Activated naive CD4-positive, alpha-beta T cell treated with anti-CD3 and anti-CD28 coated beads, Interleukin-2, amount 10 ng/mL, durations not matched to agents 7 days and 5 days (primary cell): ENCODE measurements around the gene RGS7.

Source experiments
- CTCF ChIA-PET: fragments of 350-600 bp; sonication (Branson Sonifier 250); formaldehyde crosslinking; loops from one replicate; lab custom pipeline; 2021; ENCODE audit warnings: antibody characterized with exemption; lab: Charles Lee
- DNase-seq: peaks from one replicate; pipeline ENCODE4 v3.0.0-alpha.2; 2020
- H3K27ac Mint-ChIP-seq: one replicate; pipeline ENCODE4 v1.8.0; 2021; ENCODE audit warnings: mild to moderate bottlenecking, moderate library complexity, mixed read lengths
- H3K27me3 Mint-ChIP-seq: one replicate; pipeline ENCODE4 v1.8.0; 2021; ENCODE audit warnings: mild to moderate bottlenecking, mixed read lengths
- H3K36me3 Mint-ChIP-seq: one replicate; pipeline ENCODE4 v1.8.0; 2021; ENCODE audit warnings: mixed read lengths
- H3K4me1 Mint-ChIP-seq: one replicate; pipeline ENCODE4 v1.8.0; 2021; ENCODE audit warnings: mixed read lengths
- H3K4me3 Mint-ChIP-seq: one replicate; pipeline ENCODE4 v1.8.0; 2021; ENCODE audit warnings: mild to moderate bottlenecking, moderate library complexity, mixed read lengths
- H3K9me3 Mint-ChIP-seq: one replicate; pipeline ENCODE4 v1.8.0; 2021; ENCODE audit warnings: mixed read lengths

Gene RGS7

DNA sequence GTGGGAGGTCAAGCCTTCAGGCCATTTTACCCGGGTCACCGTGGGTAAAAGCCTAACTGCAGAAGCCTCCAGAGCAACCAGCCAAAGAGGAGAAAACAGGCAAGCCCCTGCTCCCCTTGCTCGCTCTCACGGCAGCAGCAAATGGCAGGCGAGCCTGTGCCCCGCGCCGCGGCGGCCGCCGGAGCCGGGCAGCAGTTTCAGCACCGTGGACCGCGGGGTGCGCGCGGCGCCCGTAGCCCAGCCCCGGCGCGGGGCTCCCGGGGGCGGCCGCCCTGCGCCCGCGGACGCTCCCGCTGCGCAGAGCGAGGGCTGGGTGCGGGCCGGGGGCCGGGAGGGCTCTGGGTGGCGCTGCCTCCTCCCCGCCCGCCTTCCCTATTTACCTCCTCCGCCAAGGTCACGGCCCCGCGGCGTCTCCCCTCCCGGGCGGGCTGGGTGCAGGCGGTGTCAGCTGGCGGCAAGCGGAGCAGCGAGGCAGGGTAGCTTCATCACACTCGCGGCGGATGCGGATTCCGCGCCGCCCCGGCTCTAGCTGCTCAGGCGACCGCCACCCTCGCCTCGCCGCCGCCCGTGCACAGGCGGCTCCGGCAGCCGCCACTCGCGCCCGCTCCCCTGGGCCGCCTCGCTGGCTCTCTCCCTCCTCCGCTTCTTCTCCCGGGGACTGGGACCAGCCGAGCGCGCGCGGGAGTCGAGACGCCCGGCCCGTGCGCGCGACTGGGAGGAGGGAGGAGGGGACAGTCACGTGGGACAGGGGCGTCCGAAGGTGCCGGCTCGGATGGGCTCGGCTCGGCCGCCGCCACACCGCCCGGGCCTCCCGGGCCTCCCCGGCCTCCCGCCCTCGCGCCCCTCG lies at the start of gene RGS7:
Gene RGS7 (minus strand): TSS at position 687 of the 847 bp plus-strand sequence.
- Mint-ChIP-seq H3K4me3 (peak within 1 kb of the TSS; percentile 39), H3K9me3 (no peaks in the 10 kb centered on the region), H3K27me3 (peaks cover 45% of the 10 kb centered on the region), H3K36me3 (no peaks in the 10 kb centered on the region), H3K27ac (no peak within 1 kb of the TSS), H3K4me1 (peaks cover 6% of the 10 kb centered on the region)
- DNase-seq: peak; percentile 31
- CTCF ChIA-PET: no interaction called here

DNA sequence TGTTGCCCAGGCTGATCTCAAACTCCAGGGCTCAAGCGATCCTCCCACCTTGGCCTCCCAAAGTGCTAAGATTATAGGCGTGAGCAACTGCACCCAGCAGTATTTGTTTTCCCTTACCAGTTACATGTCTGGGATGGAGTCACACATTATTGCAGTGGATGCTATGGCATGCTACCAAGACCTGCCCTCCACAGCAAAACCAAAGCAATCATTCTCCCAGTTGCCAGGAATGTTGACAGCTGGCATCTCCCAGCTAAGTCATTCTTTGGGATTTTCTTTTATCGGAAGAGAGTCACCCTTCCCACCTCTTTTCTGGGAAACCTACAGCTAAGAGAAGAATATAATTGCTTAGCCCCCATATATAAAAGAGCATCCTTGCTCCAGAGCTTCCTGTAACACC lies 49.4 kb upstream of the RGS7 start:
- no peak overlapping the region for H3K4me3 Mint-ChIP-seq
- CTCF ChIA-PET: no interaction called here

DNA sequence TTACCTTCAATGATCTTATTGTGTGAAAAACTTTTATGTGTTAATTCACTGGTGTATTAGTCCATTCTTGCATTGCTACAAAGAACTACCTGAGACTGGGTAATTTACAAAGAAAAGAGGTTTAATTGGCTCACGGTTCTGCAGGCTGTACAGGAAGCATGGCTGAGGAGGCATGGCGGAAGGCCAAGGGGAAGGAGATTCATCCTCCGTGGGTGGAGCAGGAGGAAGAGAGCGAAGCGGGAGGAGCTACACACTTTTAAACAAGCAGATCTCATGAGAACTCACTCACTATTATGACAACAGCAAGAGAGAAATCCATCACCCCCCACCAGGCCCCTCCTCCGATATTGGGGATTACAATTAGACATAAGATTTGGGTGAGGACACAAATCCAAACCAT lies 44.2 kb upstream of the RGS7 start:
- Mint-ChIP-seq H3K4me1 (no peaks in the 10 kb centered on the region), H3K4me3 (no peak overlapping the region), H3K36me3 (no peaks in the 10 kb centered on the region), H3K27me3 (no peaks in the 10 kb centered on the region), H3K9me3 (no peaks in the 10 kb centered on the region), H3K27ac (no peak overlapping the region)
- CTCF ChIA-PET: no interaction called here
- no peak for DNase-seq

More for the DNA sequence above, 49.4 kb upstream of the RGS7 start:
- Mint-ChIP-seq H3K4me1 (no peaks in the 10 kb centered on the region), H3K27me3 (no peaks in the 10 kb centered on the region), H3K36me3 (no peaks in the 10 kb centered on the region), H3K27ac (no peak overlapping the region), H3K9me3 (no peaks in the 10 kb centered on the region)
- no peak for DNase-seq

DNA sequence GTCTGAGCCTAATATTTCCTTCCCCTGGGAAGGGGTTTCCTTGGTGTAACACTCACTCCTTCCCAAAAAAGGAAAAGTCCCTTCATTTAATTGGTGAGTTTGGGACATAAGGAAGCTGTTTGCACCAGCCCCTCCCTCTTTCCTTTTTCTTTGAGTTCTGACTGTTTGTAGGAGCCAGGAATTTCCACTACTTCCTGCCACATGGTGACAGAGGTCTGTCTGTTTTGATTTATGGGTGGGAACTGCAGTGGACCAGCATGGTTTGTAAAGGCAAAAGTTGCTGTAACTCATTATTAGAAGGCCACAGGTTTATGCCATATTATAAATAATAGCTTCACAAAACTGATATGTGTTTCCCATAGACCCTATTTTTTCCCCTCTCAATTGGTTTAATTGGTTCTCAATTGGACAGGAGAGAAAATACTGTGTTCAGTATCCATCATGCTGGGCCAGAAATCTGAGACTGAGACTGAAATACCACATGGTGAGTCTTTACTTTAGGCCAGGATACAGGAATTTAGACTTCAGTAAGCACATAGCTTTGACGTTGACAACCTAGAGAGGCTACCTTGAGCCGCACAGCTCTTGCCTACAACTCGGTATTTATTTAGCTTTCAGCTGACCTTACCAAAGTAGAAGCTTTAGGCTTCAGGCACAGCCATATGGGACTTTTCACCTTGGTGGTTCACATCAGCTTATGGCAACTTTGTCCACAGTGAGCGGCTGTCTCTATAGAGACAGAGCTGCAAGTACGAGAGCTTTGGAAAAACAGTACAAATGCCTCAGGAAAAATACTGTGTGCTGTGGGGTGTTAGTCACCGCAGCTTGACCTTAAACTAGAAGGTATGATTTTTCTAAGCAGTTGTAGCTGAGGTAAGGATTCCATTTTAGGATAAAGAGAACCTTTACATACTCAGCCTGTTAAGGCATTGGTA lies 40.0 kb upstream of the RGS7 start:
- no peaks in the 10 kb centered on the region for H3K36me3 Mint-ChIP-seq
- no peak overlapping the region for H3K27ac Mint-ChIP-seq
- no peaks in the 10 kb centered on the region for H3K9me3 Mint-ChIP-seq
- no peaks in the 10 kb centered on the region for H3K27me3 Mint-ChIP-seq
- CTCF ChIA-PET: no interaction called here
- H3K4me1 Mint-ChIP-seq: no peaks in the 10 kb centered on the region
- H3K4me3 Mint-ChIP-seq: no peak overlapping the region
- DNase-seq: no peak

DNA sequence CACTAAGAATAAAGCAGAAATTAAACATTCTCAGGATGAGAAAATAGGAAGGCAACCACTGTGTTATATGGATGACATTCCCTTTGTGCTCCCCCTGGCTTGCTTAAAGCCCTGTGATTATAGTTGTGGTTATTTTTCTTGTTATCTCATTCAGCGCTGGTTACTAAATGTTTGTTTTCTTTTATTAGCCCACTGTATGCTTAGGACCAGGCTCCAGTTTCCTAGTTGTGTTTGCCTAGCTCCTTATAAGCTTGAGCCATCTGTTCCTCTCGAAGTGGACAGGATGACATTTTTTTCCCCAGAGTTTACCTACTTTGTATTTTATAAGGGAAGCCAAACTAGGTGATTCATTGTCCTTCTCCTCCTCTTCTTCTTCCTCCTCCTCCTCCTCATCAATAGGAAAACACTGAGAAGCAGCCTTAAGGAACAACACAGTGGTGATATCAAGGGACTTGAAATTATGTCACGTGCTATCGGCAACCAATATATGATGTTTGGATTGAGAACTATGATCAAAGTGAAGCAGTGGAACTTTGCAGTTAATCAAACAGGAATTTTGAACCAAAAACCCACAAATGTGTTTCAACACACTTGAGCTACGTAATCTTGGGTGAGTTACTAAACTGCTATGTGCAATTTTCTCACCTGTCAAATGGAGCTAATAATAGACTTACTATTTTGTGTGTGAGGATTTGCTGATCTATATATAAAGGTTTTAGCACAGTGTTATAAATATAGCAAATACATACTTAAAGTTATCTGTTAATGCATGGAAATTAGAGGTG lies 35.1 kb upstream of the RGS7 start:
- CTCF ChIA-PET: no interaction called here
- H3K27me3 Mint-ChIP-seq: no peaks in the 10 kb centered on the region
- H3K4me1 Mint-ChIP-seq: no peaks in the 10 kb centered on the region
- H3K27ac Mint-ChIP-seq: no peak overlapping the region
- H3K4me3 Mint-ChIP-seq: no peak overlapping the region
- no peaks in the 10 kb centered on the region for H3K36me3 Mint-ChIP-seq
- H3K9me3 Mint-ChIP-seq: no peaks in the 10 kb centered on the region
- no peak for DNase-seq

DNA sequence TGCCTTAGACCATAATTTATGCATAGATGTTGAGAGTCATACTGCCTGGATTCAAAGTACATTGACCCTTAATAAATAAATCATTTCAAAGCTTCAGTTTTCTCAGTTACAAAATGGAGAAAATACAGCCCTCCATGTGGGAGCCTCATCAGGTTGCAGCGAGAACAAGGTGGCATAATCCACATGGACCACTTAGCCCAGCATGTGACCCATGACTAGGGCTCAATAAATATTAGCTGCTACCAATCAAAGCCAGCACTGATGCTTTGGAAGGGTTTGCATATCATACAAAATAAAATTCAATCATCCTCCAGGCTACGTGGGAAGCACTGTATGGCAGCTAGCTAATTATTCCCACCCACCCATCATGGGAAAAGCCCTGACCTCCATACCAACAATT lies 33.5 kb upstream of the RGS7 start:
- H3K36me3 Mint-ChIP-seq: no peaks in the 10 kb centered on the region
- DNase-seq: no peak
- no peaks in the 10 kb centered on the region for H3K9me3 Mint-ChIP-seq
- CTCF ChIA-PET: no interaction called here
- no peaks in the 10 kb centered on the region for H3K27me3 Mint-ChIP-seq
- no peaks in the 10 kb centered on the region for H3K4me1 Mint-ChIP-seq
- H3K27ac Mint-ChIP-seq: no peak overlapping the region
- H3K4me3 Mint-ChIP-seq: no peak overlapping the region

DNA sequence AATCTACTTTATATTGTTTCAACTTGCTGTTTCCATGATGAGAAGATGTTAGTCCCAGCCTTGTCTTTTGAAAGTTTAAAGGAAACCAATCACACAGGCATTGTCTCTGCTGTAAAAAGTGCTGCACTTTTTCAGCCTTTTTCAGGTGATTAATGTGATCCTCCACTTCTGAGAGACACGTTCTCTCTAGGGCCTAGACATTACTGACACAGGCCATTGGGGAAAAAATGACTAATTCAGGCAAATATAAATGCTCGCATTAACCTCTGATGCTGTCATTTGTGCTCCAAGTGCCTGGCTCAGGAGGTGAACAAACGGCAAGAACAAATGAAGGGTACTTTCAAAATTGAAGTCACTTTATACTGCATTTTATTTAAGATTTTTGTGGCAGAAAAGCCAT lies 32.4 kb upstream of the RGS7 start:
- Mint-ChIP-seq H3K27ac (no peak overlapping the region), H3K9me3 (no peaks in the 10 kb centered on the region), H3K4me1 (no peaks in the 10 kb centered on the region), H3K27me3 (no peaks in the 10 kb centered on the region), H3K4me3 (no peak overlapping the region), H3K36me3 (no peaks in the 10 kb centered on the region)
- DNase-seq: no peak
- CTCF ChIA-PET: no interaction called here

DNA sequence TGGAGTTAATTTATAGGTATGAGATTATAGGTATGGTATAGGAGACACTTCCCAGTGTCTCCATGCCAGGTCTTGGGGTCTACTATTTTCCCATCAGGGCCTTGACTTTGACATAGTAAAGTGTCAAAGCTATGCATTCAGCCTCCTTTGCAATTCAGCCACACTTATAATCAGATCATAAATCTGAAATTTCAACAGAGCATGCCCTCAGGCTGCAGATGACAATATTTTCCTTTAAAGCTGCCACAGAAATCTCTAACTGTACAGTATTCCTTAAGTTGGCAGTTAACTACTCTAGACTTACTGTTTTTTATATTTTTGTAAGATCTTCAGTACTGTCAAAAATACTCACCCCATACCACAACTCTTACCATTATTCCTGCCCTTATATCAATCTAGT lies 30.2 kb upstream of the RGS7 start:
- Mint-ChIP-seq H3K4me1 (no peaks in the 10 kb centered on the region), H3K9me3 (no peaks in the 10 kb centered on the region), H3K27ac (no peak overlapping the region), H3K27me3 (no peaks in the 10 kb centered on the region), H3K36me3 (no peaks in the 10 kb centered on the region), H3K4me3 (no peak overlapping the region)
- CTCF ChIA-PET: no interaction called here
- no peak for DNase-seq

DNA sequence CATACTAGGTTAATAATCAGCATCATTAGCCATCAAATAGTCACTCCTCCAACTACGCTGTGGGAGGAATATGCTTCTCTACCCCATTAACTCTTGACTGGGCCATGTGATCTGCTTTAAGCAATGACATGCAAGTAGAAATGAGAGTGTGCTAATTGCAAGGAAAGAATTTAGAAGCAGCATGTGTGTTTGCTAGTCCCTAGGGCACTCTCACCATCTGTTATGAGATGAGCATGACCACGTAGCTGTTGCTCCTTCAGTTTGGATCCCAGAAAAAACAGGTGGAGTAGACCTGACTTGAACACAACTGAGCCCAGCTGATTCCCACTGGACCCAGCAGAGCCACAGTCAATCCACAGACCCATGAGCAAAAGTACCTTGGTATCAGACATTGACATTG lies 19.7 kb upstream of the RGS7 start:
- H3K4me1 Mint-ChIP-seq: no peaks in the 10 kb centered on the region

DNA sequence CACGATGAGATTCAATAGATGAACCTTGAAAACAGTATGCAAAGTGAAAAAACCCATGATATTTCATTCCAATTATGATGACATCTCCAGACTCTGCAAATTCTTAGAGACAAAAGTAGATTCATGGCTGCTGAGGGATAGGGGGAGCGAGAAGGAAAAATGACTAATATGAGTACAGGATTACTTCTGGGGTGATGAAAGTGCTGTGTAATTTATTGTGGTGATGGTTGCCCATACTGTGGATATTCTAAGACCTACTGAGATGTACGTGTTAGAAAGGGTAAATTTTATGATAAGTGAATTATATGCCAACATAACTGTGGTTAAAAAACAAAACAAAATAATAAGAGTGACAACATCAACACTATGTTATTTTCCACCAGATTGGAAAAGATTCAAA lies 18.9 kb upstream of the RGS7 start:
- Mint-ChIP-seq H3K36me3 (no peaks in the 10 kb centered on the region), H3K27ac (no peak overlapping the region), H3K4me3 (no peak overlapping the region), H3K27me3 (no peaks in the 10 kb centered on the region), H3K9me3 (no peaks in the 10 kb centered on the region), H3K4me1 (no peaks in the 10 kb centered on the region)
- CTCF ChIA-PET: no interaction called here
- no peak for DNase-seq

More for the DNA sequence above, 19.7 kb upstream of the RGS7 start:
- Mint-ChIP-seq H3K4me3 (no peak overlapping the region), H3K36me3 (no peaks in the 10 kb centered on the region), H3K27ac (no peak overlapping the region), H3K27me3 (no peaks in the 10 kb centered on the region), H3K9me3 (no peaks in the 10 kb centered on the region)
- no peak for DNase-seq
- CTCF ChIA-PET: no interaction called here

DNA sequence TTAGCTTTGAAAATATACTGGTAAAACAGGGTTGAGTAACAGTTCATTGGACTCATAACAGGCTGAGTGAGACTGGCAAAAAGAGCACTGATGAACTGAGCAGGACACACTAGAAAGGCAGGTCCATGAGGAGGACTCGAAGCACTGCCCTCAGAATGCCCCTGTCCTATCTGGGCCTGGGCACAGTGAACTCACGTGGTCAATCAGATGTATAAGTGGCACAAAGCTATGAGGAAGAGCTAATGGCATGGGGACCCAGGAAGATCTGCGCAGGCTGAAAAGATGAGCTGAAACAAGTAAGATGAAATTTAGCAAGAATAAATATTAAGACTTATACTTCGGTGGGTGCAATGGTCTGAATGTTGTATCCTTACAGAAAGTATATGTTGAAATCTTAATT lies 9.2 kb upstream of the RGS7 start:
- DNase-seq: no peak
- H3K27me3 Mint-ChIP-seq: peaks cover 3% of the 10 kb centered on the region
- H3K36me3 Mint-ChIP-seq: no peaks in the 10 kb centered on the region
- H3K9me3 Mint-ChIP-seq: no peaks in the 10 kb centered on the region
- no peaks in the 10 kb centered on the region for H3K4me1 Mint-ChIP-seq
- CTCF ChIA-PET: no interaction called here
- no peak overlapping the region for H3K27ac Mint-ChIP-seq
- no peak overlapping the region for H3K4me3 Mint-ChIP-seq

DNA sequence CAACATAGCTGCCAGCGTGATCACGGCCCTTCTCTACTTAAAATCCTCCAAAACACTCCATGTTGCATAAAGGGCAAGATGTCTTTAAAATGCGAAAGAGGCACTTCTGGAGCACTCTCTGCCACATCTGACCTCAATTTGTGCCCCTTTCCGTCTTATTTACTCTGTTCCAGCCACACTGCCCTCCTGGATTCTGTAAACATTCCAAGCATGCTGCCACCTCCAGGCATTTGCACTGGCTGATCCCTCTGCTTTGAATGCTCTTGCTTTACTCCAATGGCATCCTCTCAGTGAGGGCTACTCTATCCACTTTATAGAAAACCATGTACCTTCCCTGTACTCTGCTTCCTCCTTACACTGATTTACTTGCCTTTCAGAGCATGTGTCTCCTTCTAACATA lies 5.3 kb upstream of the RGS7 start:
- peaks cover 3% of the 10 kb centered on the region for H3K4me1 Mint-ChIP-seq
- H3K36me3 Mint-ChIP-seq: no peaks in the 10 kb centered on the region
- DNase-seq: no peak
- no peak overlapping the region for H3K27ac Mint-ChIP-seq
- no peak overlapping the region for H3K4me3 Mint-ChIP-seq
- CTCF ChIA-PET: no interaction called here
- peaks cover 24% of the 10 kb centered on the region for H3K27me3 Mint-ChIP-seq
- no peaks in the 10 kb centered on the region for H3K9me3 Mint-ChIP-seq

DNA sequence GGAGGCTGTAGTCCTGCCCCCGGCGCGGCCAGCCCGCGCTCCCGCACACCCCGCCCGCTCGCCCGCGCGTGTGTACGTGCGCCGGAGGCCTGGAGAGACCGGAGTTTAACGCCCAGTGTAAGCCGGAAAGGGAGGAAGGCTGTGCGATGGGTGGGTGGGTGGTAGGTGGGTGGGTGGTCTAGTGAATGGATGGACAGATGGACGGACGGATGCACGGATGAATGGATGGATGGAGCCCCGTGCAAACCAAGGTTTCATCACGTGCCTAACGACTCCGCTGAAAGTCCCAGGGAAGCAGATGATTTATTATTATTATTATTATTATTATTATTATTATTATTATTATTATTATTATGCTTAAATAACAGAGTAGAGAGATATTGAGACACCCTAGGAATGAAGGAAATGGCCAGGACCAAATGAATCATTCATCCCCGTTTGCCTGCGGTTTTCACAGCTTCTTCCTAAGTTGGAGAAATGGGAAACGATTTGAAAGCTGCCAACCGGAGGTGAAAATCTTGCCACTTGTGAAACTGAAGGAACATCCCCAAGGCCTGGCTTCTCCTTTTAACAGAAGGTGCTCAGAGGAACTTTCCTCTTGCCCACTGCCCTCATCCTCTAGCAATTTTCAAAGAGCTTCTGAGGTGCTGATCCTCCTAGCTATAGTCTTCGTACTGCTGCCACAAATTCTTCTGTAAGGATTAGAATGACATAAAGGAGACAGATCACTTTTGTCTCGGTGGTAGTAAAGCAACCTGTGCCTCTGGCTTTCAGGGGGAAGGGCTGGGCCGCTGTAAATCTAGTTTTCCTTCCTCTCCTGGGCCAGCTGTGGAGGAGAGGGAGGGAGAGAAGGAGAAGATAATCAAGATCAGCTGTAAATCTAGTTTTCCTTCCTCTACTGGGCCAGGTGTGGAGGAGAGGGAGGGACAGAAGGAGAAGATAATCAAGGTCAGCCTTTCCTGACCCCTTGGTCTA lies 648 bp upstream of the RGS7 start:
- CTCF ChIA-PET: no interaction called here
- Mint-ChIP-seq H3K27me3 (peaks cover 45% of the 10 kb centered on the region), H3K4me3 (peak overlapping the region; percentile 39), H3K4me1 (peaks cover 6% of the 10 kb centered on the region), H3K36me3 (no peaks in the 10 kb centered on the region), H3K9me3 (no peaks in the 10 kb centered on the region), H3K27ac (no peak overlapping the region)
- DNase-seq: no peak
